Measurements from ENCODE around the gene RRAS.

DNA sequence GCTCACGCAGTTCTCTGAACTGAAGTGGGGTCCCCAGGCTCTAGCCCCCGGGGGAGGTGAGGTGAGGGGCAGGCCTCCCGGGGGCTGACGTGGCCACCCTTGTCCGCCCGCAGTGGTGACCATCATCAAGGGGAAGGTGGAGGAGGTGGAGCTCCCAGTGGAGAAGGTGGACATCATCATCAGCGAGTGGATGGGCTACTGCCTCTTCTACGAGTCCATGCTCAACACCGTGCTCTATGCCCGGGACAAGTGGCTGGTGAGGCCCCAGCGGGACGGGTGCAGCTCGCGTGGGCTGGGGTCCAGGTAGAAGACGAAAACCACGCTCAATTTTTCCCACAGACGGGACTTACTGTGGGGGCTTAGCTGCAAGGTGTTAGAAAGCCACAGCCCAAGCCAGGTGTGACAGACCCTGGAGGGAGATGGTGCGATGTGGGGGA lies 43.9 kb upstream of the RRAS start:
- TF ChIP-seq, protein P1, sequence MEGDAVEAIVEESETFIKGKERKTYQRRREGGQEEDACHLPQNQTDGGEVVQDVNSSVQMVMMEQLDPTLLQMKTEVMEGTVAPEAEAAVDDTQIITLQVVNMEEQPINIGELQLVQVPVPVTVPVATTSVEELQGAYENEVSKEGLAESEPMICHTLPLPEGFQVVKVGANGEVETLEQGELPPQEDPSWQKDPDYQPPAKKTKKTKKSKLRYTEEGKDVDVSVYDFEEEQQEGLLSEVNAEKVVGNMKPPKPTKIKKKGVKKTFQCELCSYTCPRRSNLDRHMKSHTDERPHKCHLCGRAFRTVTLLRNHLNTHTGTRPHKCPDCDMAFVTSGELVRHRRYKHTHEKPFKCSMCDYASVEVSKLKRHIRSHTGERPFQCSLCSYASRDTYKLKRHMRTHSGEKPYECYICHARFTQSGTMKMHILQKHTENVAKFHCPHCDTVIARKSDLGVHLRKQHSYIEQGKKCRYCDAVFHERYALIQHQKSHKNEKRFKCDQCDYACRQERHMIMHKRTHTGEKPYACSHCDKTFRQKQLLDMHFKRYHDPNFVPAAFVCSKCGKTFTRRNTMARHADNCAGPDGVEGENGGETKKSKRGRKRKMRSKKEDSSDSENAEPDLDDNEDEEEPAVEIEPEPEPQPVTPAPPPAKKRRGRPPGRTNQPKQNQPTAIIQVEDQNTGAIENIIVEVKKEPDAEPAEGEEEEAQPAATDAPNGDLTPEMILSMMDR (IDR thresholded peaks at IDR 0.05) = no peak
- TF ChIP-seq POLR2A (IDR thresholded peaks at IDR 0.05) = no peak
